HG03066 (cell line): ENCODE results near the gene EIF3D.

ENCODE experiments used
- ATAC-seq: cut with Tn5 transposase; IDR thresholded peaks from one replicate; pipeline ENCODE4 v1.9.1; 2021; ENCODE audit warnings: low read depth; ENCODE audit not compliant: unreplicated experiment

EIF3D gene

GRCh38 chr22:36467946-36468345 is 61.0 kb downstream of the EIF3D start:
- ATAC-seq: no peak

- ATAC-seq: no peak
Observed at GRCh38 chr22:36467042-36467810, 61.7 kb downstream of the EIF3D start.

GRCh38 chr22:36466258-36466657 is 62.7 kb downstream of the EIF3D start:
- ATAC-seq: no peak

- ATAC-seq: no peak
Observed at GRCh38 chr22:36465232-36466021, 63.5 kb downstream of the EIF3D start.

- ATAC-seq: no peak
Observed at GRCh38 chr22:36464715-36465231, 64.2 kb downstream of the EIF3D start.

- ATAC-seq: no peak
Observed at GRCh38 chr22:36463783-36464184, 65.2 kb downstream of the EIF3D start.

GRCh38 chr22:36461665-36462649 is 67.0 kb downstream of the EIF3D start:
- ATAC-seq: no peak
